B cell (primary cell): Measurements from ENCODE around the gene PTPRG. TPM values are rescaled to one million over a fixed set of nuclear protein-coding genes. Genes with fewer than 3 reads are reported as not detected.

Experiments used
- ATAC-seq: fragments of 200-7000 bp; cut with Tn5 transposase; one replicate; pipeline ENCODE4 v1.10.0; 2021; ENCODE audit warnings: low read depth, mild to moderate bottlenecking, moderate number of reproducible peaks, moderate library complexity
- CTCF ChIA-PET: fragments of 350-600 bp; sonication (Branson Sonifier 250); formaldehyde crosslinking; loops from one replicate; lab custom pipeline; 2021; ENCODE audit warnings: antibody characterized with exemption, inconsistent platforms; lab: Charles Lee
- POLR2A ChIA-PET: fragments of 350-600 bp; sonication (Branson Sonifier 250); formaldehyde crosslinking; loops from one replicate; lab custom pipeline; 2021; ENCODE audit warnings: antibody characterized with exemption; lab: Charles Lee
- DNase-seq: peaks from one replicate; pipeline ENCODE4 v3.0.0; 2013
- H2AFZ ChIP-seq: 2 replicates; pipeline ENCODE4 v1.6.1; 2012; ENCODE audit warnings: mild to moderate bottlenecking, low read depth, low read length; ENCODE audit not compliant: insufficient read depth, poor library complexity, severe bottlenecking
- H3K27ac ChIP-seq, 2 donors: 1 replicate in 1 of 2; 2 replicates in 1 of 2; pipeline ENCODE4 v1.5.1; 2012 to 2013; ENCODE audit warnings: low read length in 2 of 2, mild to moderate bottlenecking in 2 of 2, moderate library complexity in 1 of 2
- H3K27me3 ChIP-seq, 4 experiments: fragments of 200-600 bp in 1 of 4; sonication (generic) in 1 of 4; replicated peaks in 1 of 4; 1 replicate in 2 of 4; 2 replicates in 2 of 4; pipeline versions ENCODE4 v1.6.1 to v1.7.0; 2013 to 2016; ENCODE audit warnings: low read length in 3 of 4, mild to moderate bottlenecking in 2 of 4, mixed read lengths in 1 of 4, moderate library complexity in 1 of 4; ENCODE audit not compliant: insufficient read depth in 4 of 4, control insufficient read depth in 3 of 4; ENCODE audit errors: control extremely low read depth in 1 of 4
- H3K36me3 ChIP-seq, 2 experiments: replicated peaks in 1 of 2; 1 replicate in 1 of 2; 2 replicates in 1 of 2; pipeline versions ENCODE4 v1.6.1 to v1.7.1; 2013; ENCODE audit warnings: low read length in 1 of 2; ENCODE audit not compliant: insufficient read depth in 2 of 2, control insufficient read depth in 1 of 2; ENCODE audit errors: control extremely low read depth in 1 of 2, extremely low read depth in 1 of 2
- H3K4me1 ChIP-seq, 2 donors: fragments of 200-600 bp in 1 of 2; sonication (generic) in 1 of 2; 1 replicate in 1 of 2; 2 replicates in 1 of 2; pipeline versions ENCODE4 v1.5.1 to v1.6.1; 2013 to 2017; ENCODE audit warnings: low read length in 2 of 2; ENCODE audit not compliant: control insufficient read depth in 2 of 2, insufficient read depth in 2 of 2
- H3K4me2 ChIP-seq: replicated peaks from 2 replicates; pipeline ENCODE3; 2012; ENCODE audit warnings: mild to moderate bottlenecking, low read depth, low read length; ENCODE audit not compliant: poor library complexity, severe bottlenecking
- H3K4me3 ChIP-seq, 5 experiments: fragments of 200-600 bp in 1 of 5; sonication (generic) in 1 of 5; 1 replicate in 3 of 5; 2 replicates in 2 of 5; pipeline versions ENCODE4 v1.5.1 to v1.7.0; 2011 to 2016; ENCODE audit warnings: low read length in 4 of 5, mild to moderate bottlenecking in 4 of 5, low read depth in 2 of 5, control low read depth in 1 of 5, moderate library complexity in 1 of 5; ENCODE audit not compliant: insufficient read depth in 1 of 5; ENCODE audit errors: control extremely low read depth in 1 of 5, extremely low read depth in 1 of 5
- H3K79me2 ChIP-seq: fragments of 200-600 bp; sonication (generic); one replicate; pipeline ENCODE4 v1.6.0; 2016; ENCODE audit warnings: low read length; ENCODE audit not compliant: control insufficient read depth, insufficient read depth
- H3K9ac ChIP-seq: fragments of 200-600 bp; sonication (generic); 2 replicates; pipeline ENCODE4 v1.6.1; 2017; ENCODE audit warnings: mild to moderate bottlenecking, low read length, moderate library complexity
- H3K9me3 ChIP-seq, 3 donors: one replicate each; pipeline versions ENCODE4 v1.6.1 to v1.7.1; 2013; ENCODE audit warnings: low read length in 2 of 3; ENCODE audit not compliant: control insufficient read depth in 2 of 3, insufficient read depth in 1 of 3; ENCODE audit errors: control extremely low read depth in 1 of 3
- H4K20me1 ChIP-seq: 2 replicates; pipeline ENCODE4 v1.6.0; 2012; ENCODE audit warnings: mild to moderate bottlenecking, low read length; ENCODE audit not compliant: insufficient read depth, control insufficient read depth, poor library complexity, severe bottlenecking
- H3K27ac Mint-ChIP-seq: one replicate; pipeline ENCODE4 v1.8.0; 2021; ENCODE audit warnings: mixed read lengths
- H3K27me3 Mint-ChIP-seq: one replicate; pipeline ENCODE4 v1.8.0; 2021; ENCODE audit warnings: mixed read lengths
- H3K4me1 Mint-ChIP-seq: one replicate; pipeline ENCODE4 v1.8.0; 2021; ENCODE audit warnings: mixed read lengths
- H3K4me3 Mint-ChIP-seq: one replicate; pipeline ENCODE4 v1.8.0; 2021; ENCODE audit warnings: mixed read lengths
- H3K9me3 Mint-ChIP-seq: one replicate; pipeline ENCODE4 v1.8.0; 2022; ENCODE audit warnings: mixed read lengths; ENCODE audit not compliant: insufficient read depth
- EZH2 ChIP-seq: IDR thresholded peaks from 2 replicates; pipeline ENCODE4 v1.6.1; 2012; ENCODE audit warnings: borderline replicate concordance, low read depth, mild to moderate bottlenecking, moderate library complexity, low read length; ENCODE audit not compliant: insufficient read depth, poor library complexity, severe bottlenecking
- WGBS: methylation state at CpG from one replicate; pipeline ENCODE4 v1.1.5; 2013; ENCODE audit warnings: missing lambda C conversion rate; ENCODE audit not compliant: insufficient coverage; 5-methylcytosine and 5-hydroxymethylcytosine counted together
- intact Hi-C: fragments of 100-400 bp; cut with micrococcal nuclease; formaldehyde crosslinking; loops from one replicate; pipeline ENCODE4 v1.10.0; 2022
- polyA plus RNA-seq: library from polyadenylated mRNA; depleted of rRNA; stranded (reverse); fragments of >200 nt; gene quantifications from 2 replicates; pipeline ENCODE4 v1.2.3, GENCODE V29; 2012
- total RNA-seq, 2 donors: library from RNA; stranded (reverse); fragments of 120-200 nt in 1 of 2; gene quantifications; 1 replicate in 1 of 2; 2 replicates in 1 of 2; pipeline versions ENCODE4 v1.2.3 to v1.2.4, GENCODE V29; 2013 to 2022
- TF ChIP-seq, protein P1 (sequence below): fragments of 200-600 bp; IDR thresholded peaks from one replicate; pipeline ENCODE4 v1.8.0; 2022; ENCODE audit warnings: antibody characterized with exemption, mild to moderate bottlenecking

PTPRG gene
- total and polyA plus RNA-seq, 2 donors (not counting 1 experiment from before 2014, with no cell fraction given): 0.12 to 1.3 TPM

GRCh38 chr3:62169906-62170660 is 608.7 kb downstream of the PTPRG start:
- POLR2A ChIA-PET: no interaction called here
- H4K20me1 ChIP-seq: no peaks in the 10 kb centered on the region
- no peaks in the 10 kb centered on the region for H3K27me3 ChIP-seq
- intact Hi-C loops: no loop called here
- no peak overlapping the region for H3K27ac ChIP-seq
- no peaks in the 10 kb centered on the region for H3K4me1 Mint-ChIP-seq
- no peak overlapping the region for H3K9ac ChIP-seq
- no peak overlapping the region for H3K4me2 ChIP-seq
- TF ChIP-seq, protein P1, sequence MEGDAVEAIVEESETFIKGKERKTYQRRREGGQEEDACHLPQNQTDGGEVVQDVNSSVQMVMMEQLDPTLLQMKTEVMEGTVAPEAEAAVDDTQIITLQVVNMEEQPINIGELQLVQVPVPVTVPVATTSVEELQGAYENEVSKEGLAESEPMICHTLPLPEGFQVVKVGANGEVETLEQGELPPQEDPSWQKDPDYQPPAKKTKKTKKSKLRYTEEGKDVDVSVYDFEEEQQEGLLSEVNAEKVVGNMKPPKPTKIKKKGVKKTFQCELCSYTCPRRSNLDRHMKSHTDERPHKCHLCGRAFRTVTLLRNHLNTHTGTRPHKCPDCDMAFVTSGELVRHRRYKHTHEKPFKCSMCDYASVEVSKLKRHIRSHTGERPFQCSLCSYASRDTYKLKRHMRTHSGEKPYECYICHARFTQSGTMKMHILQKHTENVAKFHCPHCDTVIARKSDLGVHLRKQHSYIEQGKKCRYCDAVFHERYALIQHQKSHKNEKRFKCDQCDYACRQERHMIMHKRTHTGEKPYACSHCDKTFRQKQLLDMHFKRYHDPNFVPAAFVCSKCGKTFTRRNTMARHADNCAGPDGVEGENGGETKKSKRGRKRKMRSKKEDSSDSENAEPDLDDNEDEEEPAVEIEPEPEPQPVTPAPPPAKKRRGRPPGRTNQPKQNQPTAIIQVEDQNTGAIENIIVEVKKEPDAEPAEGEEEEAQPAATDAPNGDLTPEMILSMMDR: no peak
- no peak for TF ChIP-seq EZH2
- DNase-seq: no peak
- WGBS: no CpG with 5 or more reads among the region's 4 CpGs
- peaks cover 0 to 3% (median under 1%) of the 10 kb centered on the region in 3 donors for H3K9me3 ChIP-seq
- H3K79me2 ChIP-seq: no peaks in the 10 kb centered on the region
- H3K27me3 Mint-ChIP-seq: no peaks in the 10 kb centered on the region
- H3K9me3 Mint-ChIP-seq: no peaks in the 10 kb centered on the region
- no peak overlapping the region for H3K4me3 Mint-ChIP-seq
- H2AFZ ChIP-seq: no peak overlapping the region
- ATAC-seq: no peak
- H3K4me1 ChIP-seq: no peaks in the 10 kb centered on the region
- CTCF ChIA-PET: interaction anchor here (0.7 kb wide), 1 partner anchor 17 kb away, joined by 3 read pairs; no protein-coding TSS in a partner anchor
- no peak overlapping the region for H3K27ac Mint-ChIP-seq
- H3K4me3 ChIP-seq: no peak overlapping the region
- H3K36me3 ChIP-seq: no peaks in the 10 kb centered on the region

DNA sequence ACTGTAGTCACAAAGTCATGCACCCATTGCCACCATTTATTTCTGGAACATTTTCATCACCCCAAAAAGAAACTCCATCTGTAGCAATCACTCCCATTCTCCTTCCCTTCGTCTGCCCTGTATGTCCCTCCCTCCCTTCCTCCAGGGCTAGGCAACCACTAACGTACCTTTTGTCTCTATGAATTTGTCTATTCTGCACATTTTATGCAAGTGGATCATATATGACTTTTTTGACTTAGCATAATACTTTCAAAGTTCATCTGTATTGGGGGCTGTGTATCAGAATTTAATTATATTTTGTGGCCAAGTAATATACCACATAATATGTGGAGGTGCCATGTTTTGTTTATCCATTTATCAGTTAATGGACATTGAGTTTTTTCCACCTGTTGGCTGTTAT is 610.4 kb downstream of the PTPRG start:
- ATAC-seq: no peak
- Histone ChIP-seq H4K20me1 (no peaks in the 10 kb centered on the region), H3K4me3 (no peak overlapping the region), H3K79me2 (no peaks in the 10 kb centered on the region), H2AFZ (no peak overlapping the region), H3K27me3 (no peaks in the 10 kb centered on the region), H3K4me1 (no peaks in the 10 kb centered on the region), H3K4me2 (no peak overlapping the region), H3K27ac (no peak overlapping the region), H3K9me3 (peaks cover 0 to 3% (median 3%) of the 10 kb centered on the region in 3 donors), H3K9ac (no peak overlapping the region), H3K36me3 (no peaks in the 10 kb centered on the region)
- POLR2A ChIA-PET: no interaction called here
- Mint-ChIP-seq H3K27ac (no peak overlapping the region), H3K27me3 (no peaks in the 10 kb centered on the region), H3K4me3 (no peak overlapping the region), H3K9me3 (no peaks in the 10 kb centered on the region), H3K4me1 (no peaks in the 10 kb centered on the region)
- CTCF ChIA-PET: no interaction called here
- intact Hi-C loops: no loop called here
- 60% methylated on average over 1 of the region's 2 CpGs for WGBS
- TF ChIP-seq EZH2: no peak
- TF ChIP-seq, protein P1: no peak
- no peak for DNase-seq
